ENCODE data around the gene RUNDC3A. TPM values are rescaled to one million over a fixed set of nuclear protein-coding genes. Genes with fewer than 3 reads are reported as not detected.

RUNDC3A gene
- total RNA-seq, 1 experiment from 2014 or later: 5.2 TPM

DNA sequence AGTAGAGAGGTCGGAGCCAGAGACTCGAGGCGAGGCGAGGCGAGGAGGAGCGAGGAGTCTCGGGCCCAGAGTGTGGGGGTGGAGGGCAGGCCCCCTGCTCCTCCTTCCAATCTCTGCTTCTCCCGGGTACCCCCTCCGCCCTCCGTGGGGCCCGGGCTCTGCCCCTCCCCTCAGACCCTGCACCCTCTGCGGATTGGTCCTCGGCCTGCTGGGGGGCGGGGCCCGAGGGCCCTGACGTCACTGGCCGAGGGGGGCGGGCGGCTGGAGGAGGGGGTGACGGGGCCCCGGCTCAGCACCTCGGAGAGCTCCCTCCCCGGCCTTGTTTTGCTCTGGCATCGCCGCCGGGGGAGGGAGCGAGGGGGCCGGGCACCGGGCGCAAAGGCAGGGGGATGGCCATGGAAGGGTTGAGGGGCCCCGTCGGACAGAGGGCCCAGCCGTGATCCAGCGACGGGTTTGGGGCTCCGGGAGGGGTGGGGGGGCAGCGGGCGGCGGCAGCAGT, at the start of gene RUNDC3A (continued):
- TF ChIP-seq HMGA2 (CRISPR knock-in tag; IDR thresholded peaks at IDR 0.05): no peak
- TF ChIP-seq ZNF263 (CRISPR knock-in tag; IDR thresholded peaks at IDR 0.05; ENCODE audit: low read depth): peak; percentile 62; the same call in 1 of the 2 replicates
- TF ChIP-seq, protein P1, sequence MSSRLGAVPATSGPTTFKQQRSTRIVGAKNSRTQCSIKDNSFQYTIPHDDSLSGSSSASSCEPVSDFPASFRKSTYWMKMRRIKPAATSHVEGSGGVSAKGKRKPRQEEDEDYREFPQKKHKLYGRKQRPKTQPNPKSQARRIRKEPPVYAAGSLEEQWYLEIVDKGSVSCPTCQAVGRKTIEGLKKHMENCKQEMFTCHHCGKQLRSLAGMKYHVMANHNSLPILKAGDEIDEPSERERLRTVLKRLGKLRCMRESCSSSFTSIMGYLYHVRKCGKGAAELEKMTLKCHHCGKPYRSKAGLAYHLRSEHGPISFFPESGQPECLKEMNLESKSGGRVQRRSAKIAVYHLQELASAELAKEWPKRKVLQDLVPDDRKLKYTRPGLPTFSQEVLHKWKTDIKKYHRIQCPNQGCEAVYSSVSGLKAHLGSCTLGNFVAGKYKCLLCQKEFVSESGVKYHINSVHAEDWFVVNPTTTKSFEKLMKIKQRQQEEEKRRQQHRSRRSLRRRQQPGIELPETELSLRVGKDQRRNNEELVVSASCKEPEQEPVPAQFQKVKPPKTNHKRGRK (CRISPR knock-in tag; IDR thresholded peaks at IDR 0.05; ENCODE audit: borderline replicate concordance): no peak
- TF ChIP-seq NR1H2 (CRISPR knock-in tag; IDR thresholded peaks at IDR 0.05): no peak
- peak; percentile 89 for TF ChIP-seq SP1 (CRISPR knock-in tag; conservative IDR thresholded peaks at IDR 0.05)
- TF ChIP-seq AR (CRISPR knock-in tag; IDR thresholded peaks at IDR 0.05): no peak
- TF ChIP-seq ETV6 (CRISPR knock-in tag; IDR thresholded peaks at IDR 0.05): no peak; the same call in 1 of the 2 replicates
- TF ChIP-seq, protein P2, sequence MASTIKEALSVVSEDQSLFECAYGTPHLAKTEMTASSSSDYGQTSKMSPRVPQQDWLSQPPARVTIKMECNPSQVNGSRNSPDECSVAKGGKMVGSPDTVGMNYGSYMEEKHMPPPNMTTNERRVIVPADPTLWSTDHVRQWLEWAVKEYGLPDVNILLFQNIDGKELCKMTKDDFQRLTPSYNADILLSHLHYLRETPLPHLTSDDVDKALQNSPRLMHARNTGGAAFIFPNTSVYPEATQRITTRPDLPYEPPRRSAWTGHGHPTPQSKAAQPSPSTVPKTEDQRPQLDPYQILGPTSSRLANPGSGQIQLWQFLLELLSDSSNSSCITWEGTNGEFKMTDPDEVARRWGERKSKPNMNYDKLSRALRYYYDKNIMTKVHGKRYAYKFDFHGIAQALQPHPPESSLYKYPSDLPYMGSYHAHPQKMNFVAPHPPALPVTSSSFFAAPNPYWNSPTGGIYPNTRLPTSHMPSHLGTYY (CRISPR knock-in tag; IDR thresholded peaks at IDR 0.05): no peak
- peak; percentile 22; the same call in 1 of the 2 replicates for TF ChIP-seq CREB1 (CRISPR knock-in tag; IDR thresholded peaks at IDR 0.05)
- TF ChIP-seq, protein P3, sequence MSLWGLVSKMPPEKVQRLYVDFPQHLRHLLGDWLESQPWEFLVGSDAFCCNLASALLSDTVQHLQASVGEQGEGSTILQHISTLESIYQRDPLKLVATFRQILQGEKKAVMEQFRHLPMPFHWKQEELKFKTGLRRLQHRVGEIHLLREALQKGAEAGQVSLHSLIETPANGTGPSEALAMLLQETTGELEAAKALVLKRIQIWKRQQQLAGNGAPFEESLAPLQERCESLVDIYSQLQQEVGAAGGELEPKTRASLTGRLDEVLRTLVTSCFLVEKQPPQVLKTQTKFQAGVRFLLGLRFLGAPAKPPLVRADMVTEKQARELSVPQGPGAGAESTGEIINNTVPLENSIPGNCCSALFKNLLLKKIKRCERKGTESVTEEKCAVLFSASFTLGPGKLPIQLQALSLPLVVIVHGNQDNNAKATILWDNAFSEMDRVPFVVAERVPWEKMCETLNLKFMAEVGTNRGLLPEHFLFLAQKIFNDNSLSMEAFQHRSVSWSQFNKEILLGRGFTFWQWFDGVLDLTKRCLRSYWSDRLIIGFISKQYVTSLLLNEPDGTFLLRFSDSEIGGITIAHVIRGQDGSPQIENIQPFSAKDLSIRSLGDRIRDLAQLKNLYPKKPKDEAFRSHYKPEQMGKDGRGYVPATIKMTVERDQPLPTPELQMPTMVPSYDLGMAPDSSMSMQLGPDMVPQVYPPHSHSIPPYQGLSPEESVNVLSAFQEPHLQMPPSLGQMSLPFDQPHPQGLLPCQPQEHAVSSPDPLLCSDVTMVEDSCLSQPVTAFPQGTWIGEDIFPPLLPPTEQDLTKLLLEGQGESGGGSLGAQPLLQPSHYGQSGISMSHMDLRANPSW (CRISPR knock-in tag; conservative IDR thresholded peaks at IDR 0.05; ENCODE audit: low read depth): no peak
- TF ChIP-seq ATF2 (CRISPR knock-in tag; IDR thresholded peaks at IDR 0.05; ENCODE audit: borderline replicate concordance, low read depth): no peak
- no peak for TF ChIP-seq ZNF423 (CRISPR knock-in tag; IDR thresholded peaks at IDR 0.05)
- TF ChIP-seq ZBTB21 (CRISPR knock-in tag; IDR thresholded peaks at IDR 0.05; ENCODE audit: borderline replicate concordance): peak; percentile 69; the same call in 1 of the 2 replicates
- TF ChIP-seq, protein P4, sequence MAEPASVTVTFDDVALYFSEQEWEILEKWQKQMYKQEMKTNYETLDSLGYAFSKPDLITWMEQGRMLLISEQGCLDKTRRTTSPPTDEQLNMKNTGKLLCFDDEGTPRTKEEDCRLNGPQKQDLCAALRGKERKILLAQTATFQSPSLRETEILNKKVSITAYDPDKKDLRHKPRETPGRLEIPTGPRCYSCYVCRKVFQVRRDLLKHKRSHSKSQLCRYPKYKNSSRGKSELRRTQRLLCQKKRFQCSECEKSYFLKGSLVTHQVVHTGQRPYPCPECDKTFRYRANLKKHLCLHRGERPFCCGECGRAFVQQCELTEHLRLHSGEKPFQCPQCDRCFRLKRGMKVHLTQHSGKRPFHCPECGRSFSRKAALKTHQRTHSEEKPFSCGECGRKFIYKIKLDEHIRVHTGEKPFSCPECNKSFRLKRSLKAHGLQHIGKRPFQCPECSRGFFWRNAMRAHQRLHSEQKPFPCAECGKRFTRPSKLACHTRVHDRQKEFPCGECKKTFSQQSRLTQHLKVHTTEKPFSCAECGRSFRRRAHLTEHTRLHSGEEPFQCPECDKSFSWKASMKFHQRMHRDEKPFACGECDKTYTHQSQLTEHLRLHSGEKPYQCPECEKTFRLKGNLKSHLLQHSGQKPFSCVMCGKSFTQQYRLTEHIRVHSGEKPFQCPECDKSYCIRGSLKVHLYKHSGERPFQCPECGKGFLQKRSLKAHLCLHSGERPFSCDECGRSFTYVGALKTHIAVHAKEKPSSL (CRISPR knock-in tag; conservative IDR thresholded peaks at IDR 0.05): no peak
- no peak for TF ChIP-seq NFE2L1 (CRISPR knock-in tag; IDR thresholded peaks at IDR 0.05)
- TF ChIP-seq ESRRA (CRISPR knock-in tag; IDR thresholded peaks at IDR 0.05; ENCODE audit: borderline replicate concordance): no peak
- peak; percentile 59; the same call in 1 of the 2 replicates for TF ChIP-seq CREM (CRISPR knock-in tag; IDR thresholded peaks at IDR 0.05)
- TF ChIP-seq, protein P5, sequence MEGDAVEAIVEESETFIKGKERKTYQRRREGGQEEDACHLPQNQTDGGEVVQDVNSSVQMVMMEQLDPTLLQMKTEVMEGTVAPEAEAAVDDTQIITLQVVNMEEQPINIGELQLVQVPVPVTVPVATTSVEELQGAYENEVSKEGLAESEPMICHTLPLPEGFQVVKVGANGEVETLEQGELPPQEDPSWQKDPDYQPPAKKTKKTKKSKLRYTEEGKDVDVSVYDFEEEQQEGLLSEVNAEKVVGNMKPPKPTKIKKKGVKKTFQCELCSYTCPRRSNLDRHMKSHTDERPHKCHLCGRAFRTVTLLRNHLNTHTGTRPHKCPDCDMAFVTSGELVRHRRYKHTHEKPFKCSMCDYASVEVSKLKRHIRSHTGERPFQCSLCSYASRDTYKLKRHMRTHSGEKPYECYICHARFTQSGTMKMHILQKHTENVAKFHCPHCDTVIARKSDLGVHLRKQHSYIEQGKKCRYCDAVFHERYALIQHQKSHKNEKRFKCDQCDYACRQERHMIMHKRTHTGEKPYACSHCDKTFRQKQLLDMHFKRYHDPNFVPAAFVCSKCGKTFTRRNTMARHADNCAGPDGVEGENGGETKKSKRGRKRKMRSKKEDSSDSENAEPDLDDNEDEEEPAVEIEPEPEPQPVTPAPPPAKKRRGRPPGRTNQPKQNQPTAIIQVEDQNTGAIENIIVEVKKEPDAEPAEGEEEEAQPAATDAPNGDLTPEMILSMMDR (IDR thresholded peaks at IDR 0.05): no peak
- 0 out of 2 replicates have a peak, but pooled peaks have one; percentile 57 for TF ChIP-seq TEAD1 (CRISPR knock-in tag; IDR thresholded peaks at IDR 0.05)
- TF ChIP-seq AFF4 (CRISPR knock-in tag; IDR thresholded peaks at IDR 0.05; ENCODE audit: borderline replicate concordance): no peak

All from WTC11 (cell line).